ENCODE results near the gene TM2D3. TPM values are rescaled to one million over a fixed set of nuclear protein-coding genes. Genes with fewer than 3 reads are reported as not detected.

Gene TM2D3
- total RNA-seq, 4 donors from 2014 or later: 46.3 to 57.8 (median 49.7) TPM

- peaks cover 39% of the 10 kb centered on the region for H3K36me3 ChIP-seq
- DNase-seq (ENCODE audit: low spot score in 2 of 2): no peak
- H3K4me1 ChIP-seq: no peaks in the 10 kb centered on the region
- H3K9me3 ChIP-seq: no peaks in the 10 kb centered on the region
- no peak overlapping the region for H3K4me3 ChIP-seq
- 98% methylated on average over 2 of the region's 2 CpGs for WGBS
- no peak overlapping the region for H3K27ac ChIP-seq
- no peaks in the 10 kb centered on the region for H3K27me3 ChIP-seq
- TF ChIP-seq POLR2A (IDR thresholded peaks at IDR 0.05) (no peak), CTCF (IDR thresholded peaks at IDR 0.05) (no peak), POLR2AphosphoS5 (IDR thresholded peaks at IDR 0.05) (no peak), EP300 (IDR thresholded peaks at IDR 0.05) (no peak)
Measured at GRCh38 chr15:101679806-101680205, 27.6 kb upstream of the TM2D3 start.

GRCh38 chr15:101676921-101677329 lies 24.7 kb upstream of the TM2D3 start:
- 74% methylated on average over 4 of the region's 4 CpGs for WGBS
- no peaks in the 10 kb centered on the region for H3K4me1 ChIP-seq
- H3K4me3 ChIP-seq: no peak overlapping the region
- no peak for TF ChIP-seq EP300 (IDR thresholded peaks at IDR 0.05)
- TF ChIP-seq POLR2AphosphoS5 (IDR thresholded peaks at IDR 0.05): no peak
- TF ChIP-seq CTCF (IDR thresholded peaks at IDR 0.05): no peak
- TF ChIP-seq POLR2A (IDR thresholded peaks at IDR 0.05): no peak
- no peaks in the 10 kb centered on the region for H3K27me3 ChIP-seq
- H3K36me3 ChIP-seq: peaks cover 43% of the 10 kb centered on the region
- no peaks in the 10 kb centered on the region for H3K9me3 ChIP-seq
- DNase-seq (ENCODE audit: low spot score in 2 of 2): no peak
- no peak overlapping the region for H3K27ac ChIP-seq

- H3K36me3 ChIP-seq: peaks cover 53% of the 10 kb centered on the region
- no peaks in the 10 kb centered on the region for H3K4me1 ChIP-seq
- no peak overlapping the region for H3K4me3 ChIP-seq
- H3K9me3 ChIP-seq: no peaks in the 10 kb centered on the region
- no peak for DNase-seq (ENCODE audit: low spot score in 2 of 2)
- no peaks in the 10 kb centered on the region for H3K27me3 ChIP-seq
- H3K27ac ChIP-seq: no peak overlapping the region
- WGBS: 80% methylated on average over 16 of the region's 16 CpGs
- TF ChIP-seq EP300 (IDR thresholded peaks at IDR 0.05) (no peak), CTCF (IDR thresholded peaks at IDR 0.05) (no peak), POLR2A (IDR thresholded peaks at IDR 0.05) (no peak), POLR2AphosphoS5 (IDR thresholded peaks at IDR 0.05) (no peak)
Measured at GRCh38 chr15:101675796-101676582, 23.8 kb upstream of the TM2D3 start.

- Histone ChIP-seq H3K27ac (no peak overlapping the region), H3K9me3 (no peaks in the 10 kb centered on the region), H3K4me1 (no peaks in the 10 kb centered on the region), H3K27me3 (no peaks in the 10 kb centered on the region), H3K4me3 (no peak overlapping the region), H3K36me3 (peaks cover 57% of the 10 kb centered on the region)
- DNase-seq (ENCODE audit: low spot score in 2 of 2): no peak
- WGBS: 94% methylated on average over 5 of the region's 5 CpGs
- TF ChIP-seq CTCF (IDR thresholded peaks at IDR 0.05) (no peak), POLR2A (IDR thresholded peaks at IDR 0.05) (no peak), EP300 (IDR thresholded peaks at IDR 0.05) (no peak), POLR2AphosphoS5 (IDR thresholded peaks at IDR 0.05) (no peak)
Measured at GRCh38 chr15:101675015-101675414, 22.8 kb upstream of the TM2D3 start.

GRCh38 chr15:101672298-101672697 lies 20.1 kb upstream of the TM2D3 start:
- no peaks in the 10 kb centered on the region for H3K4me1 ChIP-seq
- no peak for DNase-seq (ENCODE audit: low spot score in 2 of 2)
- H3K27me3 ChIP-seq: no peaks in the 10 kb centered on the region
- no peak overlapping the region for H3K27ac ChIP-seq
- H3K36me3 ChIP-seq: peaks cover 60% of the 10 kb centered on the region
- no peak overlapping the region for H3K4me3 ChIP-seq
- H3K9me3 ChIP-seq: no peaks in the 10 kb centered on the region
- TF ChIP-seq EP300 (IDR thresholded peaks at IDR 0.05): no peak
- TF ChIP-seq CTCF (IDR thresholded peaks at IDR 0.05): no peak
- no peak for TF ChIP-seq POLR2A (IDR thresholded peaks at IDR 0.05)
- no peak for TF ChIP-seq POLR2AphosphoS5 (IDR thresholded peaks at IDR 0.05)
- 74% methylated on average over 8 of the region's 9 CpGs for WGBS
